AG09309 (cell line): ENCODE measurements around the gene BSG.
A peak's percentile ranks its signal among the peaks of the same experiment; 100 is the strongest.

Source experiments
- DNase-seq: peaks from one replicate; pipeline ENCODE4 v3.0.0-alpha.2; 2010; ENCODE audit warnings: low read depth
- H3K4me3 ChIP-seq: 2 replicates; pipeline ENCODE4 v1.5.1; 2011; ENCODE audit warnings: mild to moderate bottlenecking, low read depth, low read length, moderate library complexity; ENCODE audit not compliant: control insufficient read depth
- CTCF ChIP-seq: IDR thresholded peaks from 2 replicates; pipeline ENCODE4 v1.5.1; 2011; ENCODE audit warnings: mild to moderate bottlenecking, low read depth, low read length, inconsistent platforms; ENCODE audit not compliant: insufficient read depth, control insufficient read depth; ENCODE audit errors: missing control alignments

Gene BSG

GRCh38 chr19:566403-566802 lies 6.0 kb upstream of the BSG start:
- DNase-seq = peak; percentile 81
- no peak for TF ChIP-seq CTCF
- H3K4me3 ChIP-seq = no peak overlapping the region

- no peak for DNase-seq
- no peak for TF ChIP-seq CTCF
- H3K4me3 ChIP-seq = no peak overlapping the region
Measured at GRCh38 chr19:566844-567243, 5.6 kb upstream of the BSG start.

GRCh38 chr19:567296-567900 lies 5.0 kb upstream of the BSG start:
- H3K4me3 ChIP-seq = no peak overlapping the region
- DNase-seq = no peak

GRCh38 chr19:570251-570686 lies 2.1 kb upstream of the BSG start:
- no peak for DNase-seq
- TF ChIP-seq CTCF = no peak
- H3K4me3 ChIP-seq = no peak overlapping the region

More at GRCh38 chr19:567296-567900, 5.0 kb upstream of the BSG start:
- no peak for TF ChIP-seq CTCF

- H3K4me3 ChIP-seq = peak overlapping the region; percentile 53
- no peak for DNase-seq
- no peak for TF ChIP-seq CTCF
Measured at GRCh38 chr19:570937-571565, 1.3 kb upstream of the BSG start.

- no peak for TF ChIP-seq CTCF
- DNase-seq = no peak
- H3K4me3 ChIP-seq = peak overlapping the region; percentile 53
Measured at GRCh38 chr19:571566-571974, 826 bp upstream of the BSG start.
